Measurements from ENCODE around the gene NAIF1.

DNA sequence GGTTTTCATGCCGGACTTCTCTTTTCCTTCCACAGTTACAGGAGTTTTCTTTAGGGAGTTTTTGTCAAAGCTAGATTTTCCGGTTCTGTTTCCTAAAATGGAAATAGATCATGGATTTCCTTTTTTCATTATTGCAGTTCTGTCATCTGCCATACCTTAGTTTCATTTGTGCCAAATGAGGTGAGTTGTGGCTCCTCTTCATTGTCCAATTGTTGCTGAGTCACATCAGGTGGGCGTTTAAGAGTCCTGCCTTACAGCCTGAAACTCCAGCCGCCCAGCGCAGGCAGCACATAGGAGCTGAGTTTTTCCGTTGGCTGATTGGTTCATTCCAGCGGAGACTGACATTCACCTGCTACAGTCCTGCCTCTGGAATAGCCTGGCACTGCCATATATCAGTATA, 15.0 kb upstream of the NAIF1 start:
- TF ChIP-seq GATA2 (IDR thresholded peaks at IDR 0.05; ENCODE audit: low read depth, low read length): no peak
- TF ChIP-seq GATA3 (IDR thresholded peaks at IDR 0.05; ENCODE audit: low read depth, low read length): no peak

All from SH-SY5Y (cell line).